ENCODE data around the gene NUTM2D.
"Not testable (repeated sequence)": the region's sequence is repeated elsewhere in the genome, so short reads cannot be mapped to it uniquely, and the experiment has no call there.

- TF ChIP-seq CTCF (optimal IDR thresholded peaks at IDR 0.05 in 1 of 3, IDR thresholded peaks at IDR 0.05 in 1 of 3, conservative IDR thresholded peaks at IDR 0.05 in 1 of 3; ENCODE audit: extremely low read depth in 1 of 3, insufficient read depth in 2 of 3, low read length in 3 of 3); EZH2 (IDR thresholded peaks at IDR 0.05; ENCODE audit: low read length): not testable (repeated sequence)
Observed at GRCh38 chr10:87407516-87408467, 50.2 kb downstream of the NUTM2D start.

Data from keratinocyte (primary cell).